Esophagus muscularis mucosa (tissue), 4 donors: Measurements from ENCODE around the gene IFT81. TPM values are rescaled to one million over a fixed set of nuclear protein-coding genes. Genes with fewer than 3 reads are reported as not detected.
A peak's percentile ranks its signal among the peaks of the same experiment; 100 is the strongest.

Source experiments
- DNase-seq: peaks from one replicate; pipeline ENCODE4 v3.0.0-alpha.2; 2017; ENCODE audit errors: extremely low spot score
- H3K27ac ChIP-seq, 4 donors: fragments of 200-600 bp; sonication (generic); replicated peaks in 1 of 4; 1 replicate in 3 of 4; 2 replicates in 1 of 4; pipeline ENCODE4 v1.5.1; 2016 to 2019; ENCODE audit warnings: mild to moderate bottlenecking in 1 of 4
- H3K27me3 ChIP-seq, 4 donors: fragments of 200-600 bp; sonication (generic); one replicate each; pipeline versions ENCODE4 v1.5.1 to v1.6.0; 2016 to 2019
- H3K36me3 ChIP-seq, 4 donors: fragments of 200-600 bp; sonication (generic); one replicate each; pipeline ENCODE4 v1.5.1; 2016 to 2019
- H3K4me1 ChIP-seq, 4 donors: fragments of 200-600 bp; sonication (generic); one replicate each; pipeline ENCODE4 v1.5.1; 2016 to 2019
- H3K4me3 ChIP-seq, 4 donors: fragments of 200-600 bp; sonication (generic); 1 replicate in 2 of 4; 2 replicates in 2 of 4; pipeline ENCODE4 v1.5.1; 2016 to 2019; ENCODE audit warnings: mild to moderate bottlenecking in 4 of 4, moderate library complexity in 1 of 4
- H3K9me3 ChIP-seq, 4 donors: fragments of 200-600 bp; sonication (generic); 1 replicate in 3 of 4; 2 replicates in 1 of 4; pipeline ENCODE4 v1.5.1; 2016 to 2019
- CTCF ChIP-seq, 3 experiments: fragments of 200-600 bp in 2 of 3; fragments of 450-650 bp in 1 of 3; sonication (generic) in 2 of 3; IDR thresholded peaks; one replicate each; pipeline ENCODE4 v1.5.1; 2017 to 2019; ENCODE audit warnings: antibody characterized with exemption in 3 of 3, mild to moderate bottlenecking in 2 of 3, moderate library complexity in 1 of 3
- EP300 ChIP-seq: sonication (generic); formaldehyde crosslinking; IDR thresholded peaks from one replicate; pipeline ENCODE4 v1.6.1; 2017; ENCODE audit warnings: antibody characterized with exemption
- POLR2A ChIP-seq: fragments of 450-650 bp; IDR thresholded peaks from one replicate; pipeline ENCODE4 v1.6.1; 2017; ENCODE audit warnings: antibody characterized with exemption, moderate library complexity, mild to moderate bottlenecking, low read depth
- POLR2AphosphoS5 ChIP-seq, 2 donors: sonication (generic); formaldehyde crosslinking; IDR thresholded peaks; one replicate each; pipeline ENCODE4 v1.6.1; 2017; ENCODE audit warnings: antibody characterized with exemption in 2 of 2
- WGBS: methylation state at CpG from one replicate; pipeline ENCODE4 v1.1.5; 2018; 5-methylcytosine and 5-hydroxymethylcytosine counted together
- intact Hi-C: fragments of 100-400 bp; cut with DNase I; formaldehyde crosslinking; loops from one replicate; pipeline ENCODE4 v1.15.1; 2023
- total RNA-seq, 4 donors: library from RNA; depleted of rRNA; stranded (reverse); fragments of >200 nt; gene quantifications; one replicate each; pipeline versions ENCODE4 v1.1.0 to v1.2.1, GENCODE V29; 2016

IFT81 gene
- total RNA-seq, 4 donors from 2014 or later, result 15.1 to 27.4 (median 15.9) TPM

DNA sequence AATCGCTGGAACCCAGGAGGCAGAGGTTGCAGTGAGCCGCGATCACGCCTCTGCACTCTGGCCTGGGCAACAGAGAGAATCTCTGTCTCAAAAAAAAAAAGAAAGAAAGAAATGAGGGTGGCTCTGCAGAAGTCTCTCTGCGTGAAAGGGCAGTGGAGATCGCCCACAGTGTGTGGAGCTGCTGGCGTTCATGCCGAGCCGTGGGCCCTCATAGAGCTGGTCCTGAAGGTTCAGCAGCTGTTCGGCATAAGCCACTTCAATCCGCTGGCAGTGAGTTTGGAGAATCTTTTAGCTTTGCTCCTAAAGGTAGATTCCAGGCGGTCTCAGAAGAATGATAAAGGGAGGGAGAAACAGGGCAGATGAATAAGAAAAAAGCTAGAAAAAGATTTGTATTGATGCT, 120.2 kb downstream of the IFT81 start:
- intact Hi-C loops, result no loop called here

DNA sequence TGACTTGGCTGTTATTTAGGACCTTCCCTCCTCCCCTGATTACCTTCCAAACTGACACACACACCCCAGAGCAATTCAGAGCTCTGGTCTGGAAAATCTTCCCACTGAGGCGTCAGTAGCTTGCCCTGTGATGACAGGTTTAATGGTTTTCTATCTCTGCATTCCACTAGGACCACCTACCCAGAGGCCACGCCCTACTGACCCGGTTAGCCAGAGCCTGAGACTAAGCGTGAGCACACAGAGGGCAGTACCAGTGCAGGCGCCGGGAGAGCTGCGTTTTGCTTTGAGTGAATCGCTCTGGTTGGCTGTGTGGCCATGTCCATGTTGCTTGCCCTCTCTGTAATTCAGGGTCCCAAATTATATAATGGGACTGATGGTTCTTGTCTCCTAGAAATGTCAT, 120.7 kb downstream of the IFT81 start:
- H3K36me3 ChIP-seq, result peaks cover 0 to 18% (median 0%) of the 10 kb centered on the region in 4 donors
- 71% methylated on average over 8 of the region's 8 CpGs for WGBS
- H3K4me1 ChIP-seq, result peaks cover 38 to 48% (median 42%) of the 10 kb centered on the region in 4 donors
- no peak for DNase-seq
- intact Hi-C loops, result no loop called here
- H3K27ac ChIP-seq, result peak overlapping the region in 1 of 4 donors; percentile 27
- H3K4me3 ChIP-seq, result no peak overlapping the region
- TF ChIP-seq POLR2AphosphoS5 (IDR thresholded peaks at IDR 0.05), result no peak
- no peak for TF ChIP-seq POLR2A
- TF ChIP-seq CTCF (IDR thresholded peaks at IDR 0.05), result no peak
- TF ChIP-seq EP300, result no peak
- H3K27me3 ChIP-seq, result no peaks in the 10 kb centered on the region
- H3K9me3 ChIP-seq, result no peaks in the 10 kb centered on the region

More for the DNA sequence above, 120.2 kb downstream of the IFT81 start:
- Histone ChIP-seq H3K27ac (peak overlapping the region in 1 of 4 donors; percentile 27), H3K9me3 (no peaks in the 10 kb centered on the region), H3K36me3 (peaks cover 0 to 18% (median 0%) of the 10 kb centered on the region in 4 donors), H3K27me3 (no peaks in the 10 kb centered on the region), H3K4me1 (peaks cover 34 to 44% (median 38%) of the 10 kb centered on the region in 4 donors), H3K4me3 (no peak overlapping the region)
- 95% methylated on average over 12 of the region's 12 CpGs for WGBS
- DNase-seq, result no peak
- no peak for TF ChIP-seq CTCF (IDR thresholded peaks at IDR 0.05)
- TF ChIP-seq POLR2A, result no peak
- no peak for TF ChIP-seq POLR2AphosphoS5 (IDR thresholded peaks at IDR 0.05)
- TF ChIP-seq EP300, result no peak

DNA sequence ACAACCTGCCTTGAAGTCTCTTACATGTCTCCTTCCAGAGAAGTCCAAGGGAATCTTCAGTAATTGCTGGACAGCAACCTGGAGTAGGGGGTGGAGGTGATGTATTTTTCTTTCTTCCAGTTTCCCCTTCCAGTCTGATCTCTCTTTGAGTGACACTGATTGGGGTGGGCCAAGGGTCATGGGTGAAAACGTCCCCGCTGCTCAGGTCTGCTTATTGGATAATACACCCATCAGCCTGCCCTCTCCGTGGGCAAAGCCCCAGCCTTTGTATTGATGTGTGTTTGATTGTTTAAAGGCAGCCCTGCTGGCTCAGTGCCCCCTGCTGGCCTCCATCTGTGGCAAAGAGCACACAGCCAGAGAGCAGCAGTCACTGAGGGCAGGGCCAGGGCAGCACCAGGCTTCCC, 121.2 kb downstream of the IFT81 start:
- intact Hi-C loops, result no loop called here
- 88% methylated on average over 3 of the region's 3 CpGs for WGBS
- Histone ChIP-seq H3K27ac (peak overlapping the region; percentile 70 to 85 (median 80)), H3K36me3 (peaks cover 0 to 18% (median 0%) of the 10 kb centered on the region in 4 donors), H3K4me1 (peaks cover 44 to 54% (median 48%) of the 10 kb centered on the region in 4 donors), H3K9me3 (no peaks in the 10 kb centered on the region), H3K27me3 (no peaks in the 10 kb centered on the region), H3K4me3 (no peak overlapping the region)
- DNase-seq, result no peak
- TF ChIP-seq CTCF (IDR thresholded peaks at IDR 0.05), result no peak
- TF ChIP-seq EP300, result no peak
- TF ChIP-seq POLR2A, result no peak
- no peak for TF ChIP-seq POLR2AphosphoS5 (IDR thresholded peaks at IDR 0.05)

- Histone ChIP-seq H3K27ac (peak overlapping the region; percentile 70 to 85 (median 80)), H3K4me1 (peaks cover 49 to 61% (median 56%) of the 10 kb centered on the region in 4 donors), H3K4me3 (no peak overlapping the region), H3K36me3 (peaks cover 0 to 18% (median 0%) of the 10 kb centered on the region in 4 donors), H3K9me3 (no peaks in the 10 kb centered on the region), H3K27me3 (no peaks in the 10 kb centered on the region)
- TF ChIP-seq POLR2AphosphoS5 (IDR thresholded peaks at IDR 0.05) (no peak), CTCF (IDR thresholded peaks at IDR 0.05) (no peak), EP300 (no peak), POLR2A (no peak)
- intact Hi-C loops, result no loop called here
- DNase-seq, result no peak
- WGBS, result 49% methylated on average over 4 of the region's 4 CpGs
Observed at GRCh38 chr12:110246636-110247339, 122.6 kb downstream of the IFT81 start.
